Fibroblast of lung (primary cell): ENCODE data around the gene TRPV4. TPM values are rescaled to one million over a fixed set of nuclear protein-coding genes. Genes with fewer than 3 reads are reported as not detected.

Source experiments
- DNase-seq, 2 donors: peaks; one replicate each; pipeline versions ENCODE4 v3.0.0 to v3.0.0-alpha.2; 2010; ENCODE audit warnings: low read depth in 2 of 2
- H2AFZ ChIP-seq: 2 replicates; pipeline ENCODE4 v1.5.1; 2012; ENCODE audit warnings: low read length, control low read depth, inconsistent platforms
- H3K27ac ChIP-seq: 2 replicates; pipeline ENCODE4 v1.5.1; 2011; ENCODE audit warnings: low read length, control low read depth; ENCODE audit not compliant: insufficient read depth
- H3K27me3 ChIP-seq: 2 replicates; pipeline ENCODE4 v1.5.1; 2011; ENCODE audit warnings: mild to moderate bottlenecking, low read length; ENCODE audit not compliant: control insufficient read depth, insufficient read depth
- H3K36me3 ChIP-seq: 2 replicates; pipeline ENCODE4 v1.5.1; 2011; ENCODE audit warnings: low read length; ENCODE audit not compliant: control insufficient read depth, insufficient read depth
- H3K4me1 ChIP-seq: 2 replicates; pipeline ENCODE4 v1.5.1; 2011; ENCODE audit warnings: low read length; ENCODE audit not compliant: control insufficient read depth, insufficient read depth; ENCODE audit errors: extremely low read depth
- H3K4me2 ChIP-seq: 2 replicates; pipeline ENCODE4 v1.5.1; 2011; ENCODE audit warnings: low read length, control low read depth; ENCODE audit not compliant: insufficient read depth; ENCODE audit errors: extremely low read depth
- H3K4me3 ChIP-seq, 4 experiments: fragments of 200-600 bp in 1 of 4; sonication (generic) in 1 of 4; replicated peaks in 1 of 4; 2 replicates each; pipeline ENCODE4 v1.5.1; 2011 to 2016; ENCODE audit warnings: low read length in 4 of 4, low read depth in 3 of 4, mild to moderate bottlenecking in 3 of 4, control low read depth in 2 of 4, inconsistent platforms in 1 of 4, mixed read lengths in 1 of 4; ENCODE audit not compliant: insufficient read depth in 1 of 4; ENCODE audit errors: control extremely low read depth in 1 of 4
- H3K79me2 ChIP-seq: 2 replicates; pipeline ENCODE4 v1.5.1; 2012; ENCODE audit warnings: mild to moderate bottlenecking, low read length, inconsistent platforms; ENCODE audit not compliant: control insufficient read depth, insufficient read depth
- H3K9ac ChIP-seq: 2 replicates; pipeline ENCODE4 v1.5.1; 2011; ENCODE audit warnings: mild to moderate bottlenecking, low read length, control low read depth; ENCODE audit not compliant: insufficient read depth
- H3K9me3 ChIP-seq: 2 replicates; pipeline ENCODE4 v1.5.1; 2012; ENCODE audit warnings: low read depth, low read length; ENCODE audit not compliant: control insufficient read depth, insufficient read depth
- H4K20me1 ChIP-seq: 2 replicates; pipeline ENCODE4 v1.5.1; 2011; ENCODE audit warnings: low read length; ENCODE audit not compliant: control insufficient read depth, insufficient read depth; ENCODE audit errors: extremely low read depth
- CTCF ChIP-seq, 2 donors: IDR thresholded peaks in 1 of 2; conservative IDR thresholded peaks in 1 of 2; 1 replicate in 1 of 2; 2 replicates in 1 of 2; pipeline ENCODE4 v1.5.1; 2011 to 2012; ENCODE audit warnings: low read length in 2 of 2, control low read depth in 1 of 2, inconsistent platforms in 1 of 2, low read depth in 1 of 2, mild to moderate bottlenecking in 1 of 2
- EZH2 ChIP-seq: IDR thresholded peaks from 2 replicates; pipeline ENCODE4 v1.5.1; 2012; ENCODE audit warnings: low read length, control low read depth, mild to moderate bottlenecking; ENCODE audit errors: missing control alignments
- polyA plus RNA-seq, 2 donors: library from polyadenylated mRNA; depleted of rRNA in 1 of 2; stranded (reverse) in 1 of 2; unstranded in 1 of 2; fragments of >200 nt; gene quantifications; 2 replicates each; pipeline ENCODE4 v1.2.1, GENCODE V29; 2011 to 2012; ENCODE audit warnings: missing spikeins in 1 of 2
- total RNA-seq: library from RNA; depleted of rRNA; stranded (reverse); fragments of >200 nt; gene quantifications from 2 replicates; pipeline ENCODE4 v1.2.1, GENCODE V29; 2014

Gene TRPV4
- total and polyA plus RNA-seq, 2 donors (not counting 1 experiment from before 2014, with no cell fraction given), result 0.66 to 0.83 TPM

- no peak for DNase-seq
- Histone ChIP-seq H3K4me3 (no peak overlapping the region), H3K79me2 (no peaks in the 10 kb centered on the region), H3K4me1 (no peaks in the 10 kb centered on the region), H3K27me3 (peaks cover 5% of the 10 kb centered on the region), H3K9ac (no peak overlapping the region), H3K36me3 (no peaks in the 10 kb centered on the region), H3K4me2 (no peak overlapping the region), H3K9me3 (no peaks in the 10 kb centered on the region), H3K27ac (no peak overlapping the region), H2AFZ (no peak overlapping the region), H4K20me1 (no peaks in the 10 kb centered on the region)
- no peak for TF ChIP-seq EZH2
Measured at GRCh38 chr12:109830718-109831117, 2.5 kb downstream of the TRPV4 start.

DNA sequence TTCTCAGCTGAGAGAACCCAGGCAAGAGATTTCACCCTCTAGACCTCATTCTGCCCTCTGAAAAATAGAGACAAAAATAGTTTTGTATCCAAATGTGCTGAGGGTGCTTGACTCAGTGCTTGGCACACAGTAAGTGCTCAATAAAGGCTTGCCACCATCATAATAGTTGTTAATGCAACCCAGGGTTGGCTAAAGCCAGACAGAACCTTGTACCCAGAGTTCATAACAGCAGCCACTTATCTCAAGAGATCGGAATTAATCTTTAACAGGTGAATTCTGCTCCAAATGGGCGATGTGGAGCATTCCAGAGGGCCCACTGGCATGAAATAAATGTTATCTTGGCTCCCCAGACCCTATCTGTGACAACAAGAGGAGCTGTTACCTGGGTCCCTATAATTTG is 2.9 kb downstream of the TRPV4 start:
- Histone ChIP-seq H4K20me1 (no peaks in the 10 kb centered on the region), H3K4me1 (no peaks in the 10 kb centered on the region), H3K9ac (no peak overlapping the region), H3K4me3 (no peak overlapping the region), H3K27me3 (peaks cover 5% of the 10 kb centered on the region), H3K4me2 (no peak overlapping the region), H3K79me2 (no peaks in the 10 kb centered on the region), H3K36me3 (no peaks in the 10 kb centered on the region), H3K9me3 (no peaks in the 10 kb centered on the region), H3K27ac (no peak overlapping the region), H2AFZ (no peak overlapping the region)
- no peak for DNase-seq
- no peak for TF ChIP-seq EZH2
- TF ChIP-seq CTCF (conservative IDR thresholded peaks at IDR 0.05 in 1 of 2, IDR thresholded peaks at IDR 0.05 in 1 of 2; ENCODE audit: low read depth in 1 of 2, low read length in 2 of 2), result no peak

DNA sequence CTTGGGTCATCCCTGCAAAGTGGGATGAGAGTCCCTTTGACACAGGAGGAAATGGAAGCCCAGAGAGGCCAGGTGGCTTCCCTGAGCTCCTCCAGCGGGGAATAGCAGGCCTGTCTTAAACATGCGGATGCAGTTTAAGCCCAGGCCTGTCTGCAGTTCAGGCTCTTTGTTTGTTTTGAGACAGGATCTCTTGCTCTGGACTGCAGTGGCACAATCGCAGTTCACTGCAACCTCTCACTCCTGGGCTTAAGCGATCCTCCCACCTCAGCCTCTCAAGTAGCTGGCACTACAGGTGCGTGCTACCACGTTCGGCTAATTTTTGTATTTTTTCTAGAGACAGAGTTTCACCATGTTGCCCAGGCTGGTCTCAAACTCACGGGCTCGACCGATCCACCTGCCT is 3.5 kb downstream of the TRPV4 start:
- Histone ChIP-seq H3K4me3 (no peak overlapping the region), H3K27ac (no peak overlapping the region), H3K27me3 (peaks cover 5% of the 10 kb centered on the region), H3K79me2 (no peaks in the 10 kb centered on the region), H4K20me1 (no peaks in the 10 kb centered on the region), H3K4me2 (no peak overlapping the region), H3K9ac (no peak overlapping the region), H2AFZ (no peak overlapping the region), H3K4me1 (no peaks in the 10 kb centered on the region), H3K36me3 (no peaks in the 10 kb centered on the region), H3K9me3 (no peaks in the 10 kb centered on the region)
- TF ChIP-seq CTCF (conservative IDR thresholded peaks at IDR 0.05 in 1 of 2, IDR thresholded peaks at IDR 0.05 in 1 of 2; ENCODE audit: low read depth in 1 of 2, low read length in 2 of 2) (no peak), EZH2 (no peak)
- DNase-seq, result no peak
